Measurements from ENCODE around the gene INO80B.
"Not testable (repeated sequence)": the region's sequence is repeated elsewhere in the genome, so short reads cannot be mapped to it uniquely, and the experiment has no call there.

The INO80B gene

GRCh38 chr2:74450570-74451190 lies 4.2 kb upstream of the INO80B start:
- no peak for DNase-seq

GRCh38 chr2:74457129-74457548 lies 2.3 kb downstream of the INO80B start:
- DNase-seq, result no peak

- DNase-seq, result no peak
These were observed 2.8 kb downstream of the INO80B start for GRCh38 chr2:74457549-74458131.

- DNase-seq, result peak; percentile 93
These were observed 3.4 kb downstream of the INO80B start, which contains the start of gene WBP1 for GRCh38 chr2:74458132-74458937. TSS of gene WBP1 (plus strand) at chr2:74458438. CDS start at chr2:74458603, 165 bp downstream.

GRCh38 chr2:74458938-74459363 lies 4.1 kb downstream of the INO80B start:
- DNase-seq, result no peak

- DNase-seq, result not testable (repeated sequence)
These were observed 4.7 kb downstream of the INO80B start for GRCh38 chr2:74459503-74460118.

GRCh38 chr2:74460187-74460586 lies 5.3 kb downstream of the INO80B start:
- DNase-seq, result not testable (repeated sequence)

GRCh38 chr2:74461187-74462053 lies 6.5 kb downstream of the INO80B start:
- DNase-seq, result no peak

GRCh38 chr2:74462054-74462785 lies 7.3 kb downstream of the INO80B start:
- DNase-seq, result no peak

GRCh38 chr2:74462786-74463105 lies 7.9 kb downstream of the INO80B start:
- no peak for DNase-seq

- no peak for DNase-seq
These were observed 9.5 kb downstream of the INO80B start for GRCh38 chr2:74464406-74464805.

- DNase-seq, result not testable (repeated sequence)
These were observed 15.9 kb downstream of the INO80B start for GRCh38 chr2:74470742-74471141.

GRCh38 chr2:74471332-74472065 lies 16.6 kb downstream of the INO80B start:
- no peak for DNase-seq

- DNase-seq, result no peak
These were observed 17.4 kb downstream of the INO80B start, which contains the start of gene MRPL53 for GRCh38 chr2:74472086-74472944. TSS of gene MRPL53 (minus strand) at chr2:74472680. CDS start at chr2:74472660, 20 bp downstream.

GRCh38 chr2:74472945-74473258 lies 18.0 kb downstream of the INO80B start:
- DNase-seq, result no peak

- DNase-seq, result no peak
These were observed 19.6 kb downstream of the INO80B start for GRCh38 chr2:74474481-74474880.

GRCh38 chr2:74474899-74475298 lies 20.0 kb downstream of the INO80B start:
- DNase-seq, result no peak

GRCh38 chr2:74481431-74481830 lies 26.5 kb downstream of the INO80B start:
- DNase-seq, result no peak

- no peak for DNase-seq
These were observed 27.3 kb downstream of the INO80B start for GRCh38 chr2:74481961-74482800.

All from NCI-H187 treated with DMSO at 0.1 percent for 48 hours (cell line).